GM12878 (cell line): ENCODE data around the gene TSPAN16. TPM values are rescaled to one million over a fixed set of nuclear protein-coding genes. Genes with fewer than 3 reads are reported as not detected.

Experiments used
- ATAC-seq: fragments of 200-7000 bp; cut with Tn5 transposase; 3 replicates; pipeline ENCODE4 v1.9.1; 2020; ENCODE audit warnings: mild to moderate bottlenecking, moderate library complexity
- BruUV-seq: library from RNA; stranded (reverse); fragments of 400-500 nt; replicated peaks from 2 replicates; lab custom pipeline; 2021; lab: Mats Ljungman, UMichigan
- CTCF ChIA-PET: fragments of 300-600 bp; sonication (Branson Sonifier 250); formaldehyde crosslinking; extraction: SDS; loops from one replicate; lab custom pipeline; 2021; ENCODE audit warnings: inconsistent platforms; lab: Yijun Ruan, JAX
- POLR2A ChIA-PET: fragments of 350-600 bp; formaldehyde crosslinking; extraction: SDS; loops from one replicate; lab custom pipeline; 2021; ENCODE audit warnings: inconsistent platforms; lab: Charles Lee
- RAD21 ChIA-PET: fragments of 300-600 bp; sonication (Branson Sonifier 250); formaldehyde crosslinking; loops from one replicate; lab custom pipeline; 2023; ENCODE audit warnings: antibody characterized with exemption; ENCODE audit not compliant: unreplicated experiment; lab: Charles Lee
- SMC1A ChIA-PET: fragments of 300-600 bp; sonication (Branson Sonifier 250); formaldehyde crosslinking; loops from one replicate; lab custom pipeline; 2023; ENCODE audit not compliant: unreplicated experiment, uncharacterized antibody; lab: Charles Lee
- DNase-seq: peaks from one replicate; pipeline ENCODE4 v3.0.0-alpha.2; 2011; ENCODE audit warnings: low read depth, low spot score
- FAIRE-seq: peaks from 3 replicates; lab custom pipeline; 2011; peaks lifted over from hg19 to GRCh38; lab: Jason Lieb, UNC
- H2AFZ ChIP-seq: 2 replicates; pipeline ENCODE4 v1.6.0; 2011; ENCODE audit warnings: low read depth, low read length, control low read depth; ENCODE audit not compliant: control insufficient read depth
- H3K27ac ChIP-seq: 2 replicates; pipeline ENCODE4 v1.5.1; 2011; ENCODE audit warnings: control low read depth; ENCODE audit not compliant: control insufficient read depth, insufficient read depth
- H3K27me3 ChIP-seq, 2 experiments: replicated peaks in 1 of 2; 2 replicates each; pipeline versions ENCODE4 v1.6.0 to v1.6.1; 2011; ENCODE audit warnings: low read length in 1 of 2; ENCODE audit not compliant: control insufficient read depth in 2 of 2, insufficient read depth in 2 of 2
- H3K36me3 ChIP-seq, 2 experiments: 2 replicates each; pipeline ENCODE4 v1.5.1; 2011; ENCODE audit warnings: low read length in 1 of 2; ENCODE audit not compliant: control insufficient read depth in 2 of 2, insufficient read depth in 2 of 2
- H3K4me1 ChIP-seq: 2 replicates; pipeline ENCODE4 v1.6.1; 2011; ENCODE audit warnings: mild to moderate bottlenecking, low read length, moderate library complexity, mixed read lengths; ENCODE audit not compliant: control insufficient read depth, insufficient read depth
- H3K4me2 ChIP-seq: 2 replicates; pipeline ENCODE4 v1.6.0; 2011; ENCODE audit warnings: control low read depth; ENCODE audit not compliant: control insufficient read depth, insufficient read depth
- H3K4me3 ChIP-seq: fragments of 200-600 bp; sonication (generic); 2 replicates; pipeline ENCODE4 v1.5.1; 2016
- H3K79me2 ChIP-seq: 2 replicates; pipeline ENCODE4 v1.6.0; 2011; ENCODE audit warnings: low read length; ENCODE audit not compliant: control insufficient read depth, insufficient read depth
- H3K9ac ChIP-seq: 2 replicates; pipeline ENCODE4 v1.8.0; 2011; ENCODE audit warnings: low read length, control low read depth, mixed read lengths; ENCODE audit not compliant: control insufficient read depth, insufficient read depth
- H3K9me3 ChIP-seq: replicated peaks from 3 replicates; pipeline ENCODE4 v1.5.1; 2011; ENCODE audit warnings: mild to moderate bottlenecking, low read length; ENCODE audit not compliant: control insufficient read depth, insufficient read depth
- H4K20me1 ChIP-seq: 2 replicates; pipeline ENCODE4 v1.6.0; 2011; ENCODE audit not compliant: control insufficient read depth, insufficient read depth
- IKZF1 ChIP-seq: fragments of 450-650 bp; conservative IDR thresholded peaks from 2 replicates; pipeline ENCODE4 v1.6.1; 2017; ENCODE audit warnings: antibody characterized with exemption, mild to moderate bottlenecking
- WGBS: methylation state at CpG from one replicate; pipeline ENCODE4 v1.1.6; 2016; ENCODE audit warnings: low lambda C conversion rate; ENCODE audit not compliant: insufficient replicate concordance, insufficient coverage; ENCODE audit errors: missing lambda C conversion rate; 5-methylcytosine and 5-hydroxymethylcytosine counted together
- in situ Hi-C: fragments of 300-500 bp; cut with MboI; formaldehyde crosslinking; loops from 9 replicates; pipeline ENCODE4 v1.14.3; 2018; ENCODE audit warnings: mixed read lengths
- intact Hi-C: fragments of 100-400 bp; cut with micrococcal nuclease; formaldehyde crosslinking; loops from one replicate; pipeline ENCODE4 v1.14.2; 2022; ENCODE audit not compliant: unreplicated experiment
- polyA plus RNA-seq, 11 experiments: library from polyadenylated mRNA; depleted of rRNA in 4 of 11; unstranded in 6 of 11; stranded (reverse) in 5 of 11; fragments of >200 nt; fragmentation: Nextera tagmentation in 4 of 11; fragmentation: Illumina TruSeq in 1 of 11; extraction: Ambion mirVana in 4 of 11; extraction: Trizol in 1 of 11; gene quantifications; 1 replicate in 1 of 11; 2 replicates in 10 of 11; pipeline versions ENCODE4 v1.2.1 to v1.2.3, GENCODE V29; 2011 to 2016; ENCODE audit warnings: inconsistent platforms in 2 of 11, missing spikeins in 2 of 11, low read depth in 1 of 11
- total RNA-seq, 4 experiments: library from RNA; depleted of rRNA in 3 of 4; stranded (reverse); fragments of >200 nt in 3 of 4; fragmentation: Illumina TruSeq in 1 of 4; extraction: Trizol in 1 of 4; gene quantifications; 2 replicates each; pipeline versions ENCODE4 v1.2.1 to v1.2.3, GENCODE V29; 2013 to 2021
- TF ChIP-seq, protein P1 (sequence below): fragments of 450-650 bp; formaldehyde crosslinking; IDR thresholded peaks from 2 replicates; pipeline ENCODE4 v1.4.0; 2022; ENCODE audit warnings: mild to moderate bottlenecking, moderate library complexity

The TSPAN16 gene
- total and polyA plus RNA-seq, 10 of the 15 experiments (the other 5 are each of a cell fraction or from before 2014, with no cell fraction given), result not detected

DNA sequence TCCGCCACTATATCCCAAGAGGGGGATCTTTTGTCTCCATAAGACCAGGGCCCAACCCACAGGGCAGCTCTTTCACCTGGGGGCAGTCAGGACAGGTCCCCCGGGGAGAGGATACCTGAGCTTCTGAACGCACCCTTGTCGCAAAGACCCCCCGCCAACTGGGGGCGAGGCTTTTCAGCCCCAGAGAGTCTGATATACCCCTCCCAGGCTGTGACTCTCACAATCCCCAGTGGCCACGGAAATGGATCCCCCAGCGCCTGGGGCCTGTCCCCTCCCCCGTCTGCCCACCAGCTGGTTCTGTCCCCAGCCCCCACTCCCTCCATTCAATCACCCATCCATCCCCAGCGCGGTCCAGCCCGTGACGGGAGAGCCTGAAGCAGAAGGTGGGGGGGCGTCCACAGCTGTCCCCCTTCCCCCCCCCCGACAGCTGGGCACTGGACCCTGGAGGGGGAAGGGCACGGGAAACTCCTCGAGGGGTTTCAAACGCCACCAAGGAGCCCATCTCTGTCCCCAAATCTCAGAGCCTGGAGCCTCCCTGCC lies 34.5 kb upstream of the TSPAN16 start:
- in situ Hi-C loops, result no loop called here

More for the DNA sequence above, 34.5 kb upstream of the TSPAN16 start:
- RAD21 ChIA-PET, result interaction anchor here (0.7 to 1.0 kb wide), 2 partner anchors 18 to 25 kb away, joined by 3 to 5 read pairs; no protein-coding TSS in a partner anchor
- H3K4me3 ChIP-seq, result peak overlapping the region; percentile 86
- DNase-seq, result no peak
- peak overlapping the region; percentile 56; the same call in 1 of the 2 replicates for H3K9ac ChIP-seq
- no peaks in the 10 kb centered on the region for H3K36me3 ChIP-seq
- H3K9me3 ChIP-seq, result no peaks in the 10 kb centered on the region
- H3K27ac ChIP-seq, result no peak overlapping the region
- SMC1A ChIA-PET, result no interaction called here
- no TSS peak for BruUV-seq
- peak; percentile 27 for ATAC-seq
- FAIRE-seq, result no peak
- peaks cover 5% of the 10 kb centered on the region; the same call in 1 of the 2 replicates for H3K4me1 ChIP-seq
- CTCF ChIA-PET, result no interaction called here
- peak overlapping the region; percentile 95 for H3K4me2 ChIP-seq
- TF ChIP-seq IKZF1, result 0 out of 2 replicates have a peak, but pooled peaks have one; percentile 10
- TF ChIP-seq, protein P1, sequence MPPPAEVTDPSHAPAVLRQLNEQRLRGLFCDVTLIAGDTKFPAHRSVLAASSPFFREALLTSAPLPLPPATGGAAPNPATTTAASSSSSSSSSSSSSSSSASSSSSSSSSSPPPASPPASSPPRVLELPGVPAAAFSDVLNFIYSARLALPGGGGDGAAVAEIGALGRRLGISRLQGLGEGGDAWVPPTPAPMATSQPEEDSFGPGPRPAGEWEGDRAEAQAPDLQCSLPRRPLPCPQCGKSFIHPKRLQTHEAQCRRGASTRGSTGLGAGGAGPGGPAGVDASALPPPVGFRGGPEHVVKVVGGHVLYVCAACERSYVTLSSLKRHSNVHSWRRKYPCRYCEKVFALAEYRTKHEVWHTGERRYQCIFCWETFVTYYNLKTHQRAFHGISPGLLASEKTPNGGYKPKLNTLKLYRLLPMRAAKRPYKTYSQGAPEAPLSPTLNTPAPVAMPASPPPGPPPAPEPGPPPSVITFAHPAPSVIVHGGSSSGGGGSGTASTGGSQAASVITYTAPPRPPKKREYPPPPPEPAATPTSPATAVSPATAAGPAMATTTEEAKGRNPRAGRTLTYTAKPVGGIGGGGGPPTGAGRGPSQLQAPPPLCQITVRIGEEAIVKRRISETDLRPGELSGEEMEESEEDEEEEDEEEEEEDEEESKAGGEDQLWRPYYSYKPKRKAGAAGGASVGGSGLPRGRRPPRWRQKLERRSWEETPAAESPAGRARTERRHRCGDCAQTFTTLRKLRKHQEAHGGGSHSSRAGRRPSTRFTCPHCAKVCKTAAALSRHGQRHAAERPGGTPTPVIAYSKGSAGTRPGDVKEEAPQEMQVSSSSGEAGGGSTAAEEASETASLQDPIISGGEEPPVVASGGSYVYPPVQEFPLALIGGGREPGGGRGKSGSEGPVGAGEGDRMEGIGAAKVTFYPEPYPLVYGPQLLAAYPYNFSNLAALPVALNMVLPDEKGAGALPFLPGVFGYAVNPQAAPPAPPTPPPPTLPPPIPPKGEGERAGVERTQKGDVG (CRISPR knock-in tag), result no peak
- TF ChIP-seq, all 136 proteins: peak for 1
- 63% methylated on average over 10 of the region's 18 CpGs for WGBS
- intact Hi-C loops, result no loop called here
- Histone ChIP-seq H3K79me2 (no peaks in the 10 kb centered on the region), H3K27me3 (no peaks in the 10 kb centered on the region), H2AFZ (peak overlapping the region; percentile 64), H4K20me1 (no peaks in the 10 kb centered on the region)
- POLR2A ChIA-PET, result no interaction called here
